Panc1 (cell line): ENCODE data around the gene LINGO1. TPM values are rescaled to one million over a fixed set of nuclear protein-coding genes. Genes with fewer than 3 reads are reported as not detected.

Experiments
- ATAC-seq: fragments of 200-7000 bp; cut with Tn5 transposase; 2 replicates; pipeline ENCODE4 v1.9.1; 2020; ENCODE audit warnings: mild to moderate bottlenecking, moderate library complexity
- BruUV-seq: library from RNA; stranded (reverse); fragments of 400-500 nt; replicated peaks from 2 replicates; lab custom pipeline; 2021; lab: Mats Ljungman, UMichigan
- CTCF ChIA-PET: fragments of 300-600 bp; sonication (Branson Sonifier 250); formaldehyde crosslinking; loops from one replicate; lab custom pipeline; 2022; ENCODE audit warnings: antibody characterized with exemption; lab: Charles Lee
- POLR2A ChIA-PET: fragments of 300-600 bp; sonication (Branson Sonifier 250); formaldehyde crosslinking; loops from one replicate; lab custom pipeline; 2022; ENCODE audit warnings: antibody characterized with exemption; lab: Charles Lee
- DNase-seq: peaks from one replicate; pipeline ENCODE4 v3.0.0-alpha.2; 2010; ENCODE audit warnings: low read depth, low spot score
- H3K27ac ChIP-seq: 2 replicates; pipeline ENCODE4 v1.5.1; 2011; ENCODE audit warnings: mild to moderate bottlenecking, low read length, inconsistent platforms
- H3K27me3 ChIP-seq: fragments of 200-500 bp; sonication (Bioruptor generic); 2 replicates; pipeline ENCODE4 v1.6.0; 2014; ENCODE audit warnings: low read length, inconsistent platforms; ENCODE audit not compliant: control insufficient read depth, insufficient read depth
- H3K36me3 ChIP-seq: fragments of 200-500 bp; sonication (Bioruptor generic); 2 replicates; pipeline ENCODE4 v1.5.1; 2014; ENCODE audit warnings: inconsistent platforms, mild to moderate bottlenecking, low read length, moderate library complexity; ENCODE audit not compliant: control insufficient read depth, insufficient read depth
- H3K4me1 ChIP-seq: 2 replicates; pipeline ENCODE4 v1.5.1; 2011; ENCODE audit warnings: inconsistent platforms, mild to moderate bottlenecking, low read length, moderate library complexity; ENCODE audit not compliant: control insufficient read depth, insufficient read depth
- H3K4me3 ChIP-seq, 2 experiments: 2 replicates each; pipeline ENCODE4 v1.5.1; 2011 to 2012; ENCODE audit warnings: low read depth in 2 of 2, low read length in 2 of 2, mild to moderate bottlenecking in 2 of 2, inconsistent platforms in 1 of 2, moderate library complexity in 1 of 2
- H3K9me3 ChIP-seq: fragments of 200-500 bp; sonication (Bioruptor generic); 2 replicates; pipeline ENCODE4 v1.5.1; 2014; ENCODE audit warnings: low read depth, mild to moderate bottlenecking, inconsistent platforms, low read length, moderate library complexity; ENCODE audit not compliant: control insufficient read depth, insufficient read depth
- POLR2AphosphoS5 ChIP-seq: IDR thresholded peaks from 2 replicates; pipeline ENCODE4 v1.6.1; 2012; ENCODE audit warnings: mild to moderate bottlenecking, low read depth, low read length, moderate library complexity
- SIN3A ChIP-seq: IDR thresholded peaks from 2 replicates; pipeline ENCODE4 v1.6.1; 2012; ENCODE audit warnings: low read depth, mild to moderate bottlenecking, low read length, moderate library complexity, borderline replicate concordance; ENCODE audit not compliant: insufficient read depth
- TCF7L2 ChIP-seq: IDR thresholded peaks from 2 replicates; pipeline ENCODE4 v1.6.1; 2011; ENCODE audit warnings: mild to moderate bottlenecking, low read depth, low read length, inconsistent platforms
- in situ Hi-C: cut with HindIII; loops from 2 replicates; pipeline ENCODE4 v1.10.0; 2016; ENCODE audit warnings: low sequenced_read_pairs, low pct_unique_long_range_greater_than_20kb
- intact Hi-C: fragments of 100-400 bp; cut with micrococcal nuclease; formaldehyde crosslinking; loops from one replicate; pipeline ENCODE4 v1.10.0; 2022; ENCODE audit not compliant: unreplicated experiment
- total RNA-seq: library from RNA; stranded (reverse); gene quantifications from one replicate; pipeline ENCODE4 v1.2.1, GENCODE V29; 2021; ENCODE audit not compliant: unreplicated experiment
- TF ChIP-seq, protein P1 (sequence below): fragments of 450-650 bp; IDR thresholded peaks from 2 replicates; pipeline ENCODE4 v1.5.1; 2017; ENCODE audit warnings: mild to moderate bottlenecking
- TF ChIP-seq, protein P2 (sequence below), 2 experiments: IDR thresholded peaks; 2 replicates each; pipeline ENCODE4 v1.6.1; 2011 to 2012; ENCODE audit warnings: low read depth in 2 of 2, control low read depth in 1 of 2, low read length in 1 of 2, mild to moderate bottlenecking in 1 of 2, moderate library complexity in 1 of 2; ENCODE audit not compliant: insufficient read depth in 1 of 2

Gene LINGO1
- total RNA-seq, 1 experiment from 2014 or later = 18.2 TPM

DNA sequence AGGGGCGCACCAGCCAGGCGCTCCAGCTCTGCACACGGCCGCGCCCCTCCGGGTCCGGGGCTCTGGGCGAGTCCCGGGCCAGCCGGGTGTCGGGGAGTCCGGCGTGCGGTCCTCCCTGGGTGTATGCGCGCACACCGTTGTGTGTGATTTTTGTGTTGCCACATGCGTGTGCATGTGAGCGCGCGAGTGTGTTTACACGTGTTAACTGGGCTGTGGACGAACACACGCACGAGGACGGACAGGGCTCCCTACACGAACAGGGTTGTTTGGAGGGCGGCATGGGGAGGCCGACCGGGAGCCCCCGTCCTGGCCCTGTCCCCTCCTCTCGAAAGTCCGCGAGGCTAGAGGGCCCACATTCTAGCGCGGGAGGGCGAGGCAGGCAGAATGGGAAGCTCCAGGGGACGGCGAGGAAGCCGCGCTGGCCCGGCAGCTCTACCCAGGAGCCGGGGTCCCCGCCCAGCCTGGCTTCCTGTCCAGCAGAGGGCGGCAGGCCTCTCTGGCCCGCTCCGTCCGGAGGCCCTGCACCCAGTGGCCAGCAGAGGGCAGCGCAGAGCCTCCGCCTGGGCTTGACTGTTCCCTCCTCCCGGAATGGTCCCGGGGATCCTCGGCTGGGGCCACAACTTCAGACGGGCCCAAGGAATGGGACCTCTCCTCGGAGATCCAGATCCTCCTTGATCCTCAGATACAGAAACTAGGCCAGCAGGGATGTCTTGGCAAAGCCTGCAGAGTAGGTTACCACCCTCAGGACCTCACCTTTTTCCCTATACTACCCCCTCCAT is 611 bp upstream of the LINGO1 start:
- peak; percentile 91 for ATAC-seq
- H3K4me3 ChIP-seq = peak overlapping the region; percentile 39 to 51
- BruUV-seq = no TSS peak
- H3K27me3 ChIP-seq = no peaks in the 10 kb centered on the region; the same call in 1 of the 2 replicates
- intact Hi-C loops (loop anchor here (1.0 kb wide), 1 partner anchor 188 kb away; no protein-coding TSS in a partner anchor), in situ Hi-C loops (no loop called here)
- no peak overlapping the region for H3K27ac ChIP-seq
- H3K9me3 ChIP-seq = no peaks in the 10 kb centered on the region
- ChIA-PET CTCF (interaction anchor here (0.6 to 2.4 kb wide), 18 partner anchors 11 to 199 kb away, joined by 3 to 36 read pairs (median 4); no protein-coding TSS in a partner anchor), POLR2A (no interaction called here)
- no peaks in the 10 kb centered on the region for H3K36me3 ChIP-seq
- H3K4me1 ChIP-seq = peaks cover 24% of the 10 kb centered on the region
- DNase-seq = peak; percentile 57
- TF ChIP-seq SIN3A (0 out of 2 replicates have a peak, but pooled peaks have one; percentile 53), POLR2AphosphoS5 (peak; percentile 21; the same call in 1 of the 2 replicates), TCF7L2 (0 out of 2 replicates have a peak, but pooled peaks have one; percentile 17)
- TF ChIP-seq, protein P1, sequence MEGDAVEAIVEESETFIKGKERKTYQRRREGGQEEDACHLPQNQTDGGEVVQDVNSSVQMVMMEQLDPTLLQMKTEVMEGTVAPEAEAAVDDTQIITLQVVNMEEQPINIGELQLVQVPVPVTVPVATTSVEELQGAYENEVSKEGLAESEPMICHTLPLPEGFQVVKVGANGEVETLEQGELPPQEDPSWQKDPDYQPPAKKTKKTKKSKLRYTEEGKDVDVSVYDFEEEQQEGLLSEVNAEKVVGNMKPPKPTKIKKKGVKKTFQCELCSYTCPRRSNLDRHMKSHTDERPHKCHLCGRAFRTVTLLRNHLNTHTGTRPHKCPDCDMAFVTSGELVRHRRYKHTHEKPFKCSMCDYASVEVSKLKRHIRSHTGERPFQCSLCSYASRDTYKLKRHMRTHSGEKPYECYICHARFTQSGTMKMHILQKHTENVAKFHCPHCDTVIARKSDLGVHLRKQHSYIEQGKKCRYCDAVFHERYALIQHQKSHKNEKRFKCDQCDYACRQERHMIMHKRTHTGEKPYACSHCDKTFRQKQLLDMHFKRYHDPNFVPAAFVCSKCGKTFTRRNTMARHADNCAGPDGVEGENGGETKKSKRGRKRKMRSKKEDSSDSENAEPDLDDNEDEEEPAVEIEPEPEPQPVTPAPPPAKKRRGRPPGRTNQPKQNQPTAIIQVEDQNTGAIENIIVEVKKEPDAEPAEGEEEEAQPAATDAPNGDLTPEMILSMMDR = peak; percentile 100
- TF ChIP-seq, protein P2, sequence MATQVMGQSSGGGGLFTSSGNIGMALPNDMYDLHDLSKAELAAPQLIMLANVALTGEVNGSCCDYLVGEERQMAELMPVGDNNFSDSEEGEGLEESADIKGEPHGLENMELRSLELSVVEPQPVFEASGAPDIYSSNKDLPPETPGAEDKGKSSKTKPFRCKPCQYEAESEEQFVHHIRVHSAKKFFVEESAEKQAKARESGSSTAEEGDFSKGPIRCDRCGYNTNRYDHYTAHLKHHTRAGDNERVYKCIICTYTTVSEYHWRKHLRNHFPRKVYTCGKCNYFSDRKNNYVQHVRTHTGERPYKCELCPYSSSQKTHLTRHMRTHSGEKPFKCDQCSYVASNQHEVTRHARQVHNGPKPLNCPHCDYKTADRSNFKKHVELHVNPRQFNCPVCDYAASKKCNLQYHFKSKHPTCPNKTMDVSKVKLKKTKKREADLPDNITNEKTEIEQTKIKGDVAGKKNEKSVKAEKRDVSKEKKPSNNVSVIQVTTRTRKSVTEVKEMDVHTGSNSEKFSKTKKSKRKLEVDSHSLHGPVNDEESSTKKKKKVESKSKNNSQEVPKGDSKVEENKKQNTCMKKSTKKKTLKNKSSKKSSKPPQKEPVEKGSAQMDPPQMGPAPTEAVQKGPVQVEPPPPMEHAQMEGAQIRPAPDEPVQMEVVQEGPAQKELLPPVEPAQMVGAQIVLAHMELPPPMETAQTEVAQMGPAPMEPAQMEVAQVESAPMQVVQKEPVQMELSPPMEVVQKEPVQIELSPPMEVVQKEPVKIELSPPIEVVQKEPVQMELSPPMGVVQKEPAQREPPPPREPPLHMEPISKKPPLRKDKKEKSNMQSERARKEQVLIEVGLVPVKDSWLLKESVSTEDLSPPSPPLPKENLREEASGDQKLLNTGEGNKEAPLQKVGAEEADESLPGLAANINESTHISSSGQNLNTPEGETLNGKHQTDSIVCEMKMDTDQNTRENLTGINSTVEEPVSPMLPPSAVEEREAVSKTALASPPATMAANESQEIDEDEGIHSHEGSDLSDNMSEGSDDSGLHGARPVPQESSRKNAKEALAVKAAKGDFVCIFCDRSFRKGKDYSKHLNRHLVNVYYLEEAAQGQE (IDR thresholded peaks at IDR 0.05; ENCODE audit: insufficient read depth in 1 of 2, low read depth in 2 of 2, low read length in 1 of 2) = peak in 1 of 2 experiments; percentile 64; a peak in 1 of 4 replicates

DNA sequence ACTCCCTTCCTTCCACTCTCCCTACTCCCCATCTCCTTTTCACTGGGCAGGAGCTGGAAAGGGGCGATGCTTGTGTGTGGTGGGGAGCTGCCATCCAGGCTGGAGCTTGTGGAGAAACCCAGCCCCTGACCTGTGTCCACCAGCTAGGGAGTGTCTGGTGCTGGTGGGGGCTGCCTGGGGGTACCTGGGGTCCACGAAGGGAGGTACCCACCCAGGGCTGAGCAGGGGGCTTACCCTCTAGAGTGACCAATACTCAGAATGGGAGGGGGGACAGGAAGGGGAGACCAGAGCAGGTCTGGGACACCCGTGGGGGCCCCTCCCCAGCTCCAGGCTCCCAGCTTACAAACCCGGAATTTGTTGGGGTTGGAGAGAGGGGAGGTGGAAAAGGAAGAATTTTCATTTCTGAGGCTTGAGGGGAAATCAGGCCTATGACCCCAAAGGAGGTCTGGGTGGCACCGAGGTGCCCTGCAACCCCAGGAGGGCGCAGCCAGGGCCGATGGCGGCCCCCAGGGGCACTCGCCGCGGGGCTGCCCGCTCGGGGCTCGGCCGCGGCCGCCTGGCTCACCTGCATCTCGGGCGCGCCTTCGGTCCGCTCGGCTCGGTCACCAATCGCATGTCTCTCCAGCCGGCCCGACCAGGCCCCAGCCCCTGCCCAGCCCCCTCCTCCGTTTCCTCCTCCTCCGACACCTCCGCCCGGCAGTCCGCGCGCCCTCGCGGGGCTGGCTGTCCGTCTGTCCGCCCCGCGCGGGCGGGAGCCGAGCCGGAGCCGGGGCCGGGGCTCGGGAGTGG is 773 bp downstream of the LINGO1 start:
- TF ChIP-seq POLR2AphosphoS5 = no peak
- TF ChIP-seq TCF7L2 = no peak
- TF ChIP-seq SIN3A = no peak
- TF ChIP-seq, protein P2 (IDR thresholded peaks at IDR 0.05; ENCODE audit: insufficient read depth in 1 of 2, low read depth in 2 of 2, low read length in 1 of 2) = no peak
- TF ChIP-seq, protein P1 = no peak
- BruUV-seq = no TSS peak
- Histone ChIP-seq H3K4me1 (peaks cover 24% of the 10 kb centered on the region), H3K4me3 (peak overlapping the region; percentile 29 to 35), H3K36me3 (no peaks in the 10 kb centered on the region), H3K27me3 (no peaks in the 10 kb centered on the region; the same call in 1 of the 2 replicates), H3K27ac (peak overlapping the region; percentile 65), H3K9me3 (no peaks in the 10 kb centered on the region)
- DNase-seq (no peak), ATAC-seq (no peak)
- intact Hi-C loops = no loop called here
- POLR2A ChIA-PET = interaction anchor here (0.6 kb wide), 1 partner anchor 304 kb away, joined by 4 read pairs; no protein-coding TSS in a partner anchor
- CTCF ChIA-PET = interaction anchor here (0.7 to 2.4 kb wide), 2 partner anchors 89 to 153 kb away, joined by 4 to 8 read pairs; no protein-coding TSS in a partner anchor
- in situ Hi-C loops = no loop called here
